Measurements from ENCODE around the gene ITGA11.

Gene ITGA11

GRCh38 chr15:68431792-68432401 is at the start of gene ITGA11:
Gene ITGA11, minus strand, starts transcription at chr15:68432163. Its CDS starts 97 bp downstream, at chr15:68432066.
- DNase-seq, result peak; percentile 27

- no peak for DNase-seq
Observed at GRCh38 chr15:68481321-68481720, 49.4 kb upstream of the ITGA11 start.

- DNase-seq, result no peak
Observed at GRCh38 chr15:68480296-68480695, 48.3 kb upstream of the ITGA11 start.

- no peak for DNase-seq
Observed at GRCh38 chr15:68479870-68480269, 47.9 kb upstream of the ITGA11 start.

GRCh38 chr15:68479406-68479805 is 47.4 kb upstream of the ITGA11 start:
- DNase-seq, result no peak

GRCh38 chr15:68478853-68479252 is 46.9 kb upstream of the ITGA11 start:
- DNase-seq, result no peak

GRCh38 chr15:68475449-68475848 is 43.5 kb upstream of the ITGA11 start:
- no peak for DNase-seq

GRCh38 chr15:68471541-68471940 is 39.6 kb upstream of the ITGA11 start:
- no peak for DNase-seq

- DNase-seq, result no peak
Observed at GRCh38 chr15:68470976-68471375, 39.0 kb upstream of the ITGA11 start.

- no peak for DNase-seq
Observed at GRCh38 chr15:68470049-68470742, 38.2 kb upstream of the ITGA11 start.

GRCh38 chr15:68469162-68470048 is 37.4 kb upstream of the ITGA11 start:
- no peak for DNase-seq

- no peak for DNase-seq
Observed at GRCh38 chr15:68466876-68467275, 34.9 kb upstream of the ITGA11 start.

GRCh38 chr15:68465861-68466560 is 34.0 kb upstream of the ITGA11 start:
- DNase-seq, result no peak

- no peak for DNase-seq
Observed at GRCh38 chr15:68464448-68465090, 32.6 kb upstream of the ITGA11 start.

GRCh38 chr15:68463996-68464395 is 32.0 kb upstream of the ITGA11 start:
- DNase-seq, result no peak

GRCh38 chr15:68463444-68463843 is 31.5 kb upstream of the ITGA11 start:
- no peak for DNase-seq

- no peak for DNase-seq
Observed at GRCh38 chr15:68460166-68460565, 28.2 kb upstream of the ITGA11 start.

- DNase-seq, result no peak
Observed at GRCh38 chr15:68450192-68450591, 18.2 kb upstream of the ITGA11 start.

GRCh38 chr15:68449389-68449788 is 17.4 kb upstream of the ITGA11 start:
- no peak for DNase-seq

- DNase-seq, result no peak
Observed at GRCh38 chr15:68447976-68448755, 16.2 kb upstream of the ITGA11 start.

- DNase-seq, result no peak
Observed at GRCh38 chr15:68447209-68447608, 15.2 kb upstream of the ITGA11 start.

GRCh38 chr15:68445351-68445750 is 13.4 kb upstream of the ITGA11 start:
- DNase-seq, result no peak

Data from NCI-H345 (cell line).